ENCODE results near the gene CD164L2.

GRCh38 chr1:27368869-27369582 lies 14.1 kb downstream of the CD164L2 start:
- no peak for TF ChIP-seq ZNF114 (CRISPR knock-in tag; IDR thresholded peaks at IDR 0.05)
- TF ChIP-seq POLR2AphosphoS5 (IDR thresholded peaks at IDR 0.05; ENCODE audit: low read depth): no peak
- TF ChIP-seq, protein P1, sequence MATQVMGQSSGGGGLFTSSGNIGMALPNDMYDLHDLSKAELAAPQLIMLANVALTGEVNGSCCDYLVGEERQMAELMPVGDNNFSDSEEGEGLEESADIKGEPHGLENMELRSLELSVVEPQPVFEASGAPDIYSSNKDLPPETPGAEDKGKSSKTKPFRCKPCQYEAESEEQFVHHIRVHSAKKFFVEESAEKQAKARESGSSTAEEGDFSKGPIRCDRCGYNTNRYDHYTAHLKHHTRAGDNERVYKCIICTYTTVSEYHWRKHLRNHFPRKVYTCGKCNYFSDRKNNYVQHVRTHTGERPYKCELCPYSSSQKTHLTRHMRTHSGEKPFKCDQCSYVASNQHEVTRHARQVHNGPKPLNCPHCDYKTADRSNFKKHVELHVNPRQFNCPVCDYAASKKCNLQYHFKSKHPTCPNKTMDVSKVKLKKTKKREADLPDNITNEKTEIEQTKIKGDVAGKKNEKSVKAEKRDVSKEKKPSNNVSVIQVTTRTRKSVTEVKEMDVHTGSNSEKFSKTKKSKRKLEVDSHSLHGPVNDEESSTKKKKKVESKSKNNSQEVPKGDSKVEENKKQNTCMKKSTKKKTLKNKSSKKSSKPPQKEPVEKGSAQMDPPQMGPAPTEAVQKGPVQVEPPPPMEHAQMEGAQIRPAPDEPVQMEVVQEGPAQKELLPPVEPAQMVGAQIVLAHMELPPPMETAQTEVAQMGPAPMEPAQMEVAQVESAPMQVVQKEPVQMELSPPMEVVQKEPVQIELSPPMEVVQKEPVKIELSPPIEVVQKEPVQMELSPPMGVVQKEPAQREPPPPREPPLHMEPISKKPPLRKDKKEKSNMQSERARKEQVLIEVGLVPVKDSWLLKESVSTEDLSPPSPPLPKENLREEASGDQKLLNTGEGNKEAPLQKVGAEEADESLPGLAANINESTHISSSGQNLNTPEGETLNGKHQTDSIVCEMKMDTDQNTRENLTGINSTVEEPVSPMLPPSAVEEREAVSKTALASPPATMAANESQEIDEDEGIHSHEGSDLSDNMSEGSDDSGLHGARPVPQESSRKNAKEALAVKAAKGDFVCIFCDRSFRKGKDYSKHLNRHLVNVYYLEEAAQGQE (IDR thresholded peaks at IDR 0.05; ENCODE audit: unreplicated experiment): no peak
- TF ChIP-seq, protein P2, sequence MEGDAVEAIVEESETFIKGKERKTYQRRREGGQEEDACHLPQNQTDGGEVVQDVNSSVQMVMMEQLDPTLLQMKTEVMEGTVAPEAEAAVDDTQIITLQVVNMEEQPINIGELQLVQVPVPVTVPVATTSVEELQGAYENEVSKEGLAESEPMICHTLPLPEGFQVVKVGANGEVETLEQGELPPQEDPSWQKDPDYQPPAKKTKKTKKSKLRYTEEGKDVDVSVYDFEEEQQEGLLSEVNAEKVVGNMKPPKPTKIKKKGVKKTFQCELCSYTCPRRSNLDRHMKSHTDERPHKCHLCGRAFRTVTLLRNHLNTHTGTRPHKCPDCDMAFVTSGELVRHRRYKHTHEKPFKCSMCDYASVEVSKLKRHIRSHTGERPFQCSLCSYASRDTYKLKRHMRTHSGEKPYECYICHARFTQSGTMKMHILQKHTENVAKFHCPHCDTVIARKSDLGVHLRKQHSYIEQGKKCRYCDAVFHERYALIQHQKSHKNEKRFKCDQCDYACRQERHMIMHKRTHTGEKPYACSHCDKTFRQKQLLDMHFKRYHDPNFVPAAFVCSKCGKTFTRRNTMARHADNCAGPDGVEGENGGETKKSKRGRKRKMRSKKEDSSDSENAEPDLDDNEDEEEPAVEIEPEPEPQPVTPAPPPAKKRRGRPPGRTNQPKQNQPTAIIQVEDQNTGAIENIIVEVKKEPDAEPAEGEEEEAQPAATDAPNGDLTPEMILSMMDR (conservative IDR thresholded peaks at IDR 0.05; ENCODE audit: low read depth in 2 of 2): peak; percentile 42 to 52
- no peak for TF ChIP-seq EZH2 (IDR thresholded peaks at IDR 0.05; ENCODE audit: low read depth, unreplicated experiment)

Measured in GM23338 (cell line).